Prostate gland (tissue), 2 donors: ENCODE data around the gene SLC1A1.

ENCODE experiments used
- POLR2A ChIP-seq: fragments of 450-650 bp; IDR thresholded peaks from one replicate; pipeline ENCODE4 v1.6.1; 2016; ENCODE audit warnings: antibody characterized with exemption, mild to moderate bottlenecking
- POLR2AphosphoS5 ChIP-seq: sonication (generic); formaldehyde crosslinking; IDR thresholded peaks from one replicate; pipeline ENCODE4 v1.6.1; 2017; ENCODE audit warnings: antibody characterized with exemption
- TF ChIP-seq, protein P1 (sequence below), 4 experiments: fragments of 200-600 bp in 2 of 4; fragments of 450-650 bp in 2 of 4; sonication (generic) in 2 of 4; IDR thresholded peaks; 1 replicate in 3 of 4; 2 replicates in 1 of 4; pipeline ENCODE4 v1.5.1; 2016 to 2019; ENCODE audit warnings: antibody characterized with exemption in 4 of 4, mild to moderate bottlenecking in 2 of 4, moderate library complexity in 2 of 4

DNA sequence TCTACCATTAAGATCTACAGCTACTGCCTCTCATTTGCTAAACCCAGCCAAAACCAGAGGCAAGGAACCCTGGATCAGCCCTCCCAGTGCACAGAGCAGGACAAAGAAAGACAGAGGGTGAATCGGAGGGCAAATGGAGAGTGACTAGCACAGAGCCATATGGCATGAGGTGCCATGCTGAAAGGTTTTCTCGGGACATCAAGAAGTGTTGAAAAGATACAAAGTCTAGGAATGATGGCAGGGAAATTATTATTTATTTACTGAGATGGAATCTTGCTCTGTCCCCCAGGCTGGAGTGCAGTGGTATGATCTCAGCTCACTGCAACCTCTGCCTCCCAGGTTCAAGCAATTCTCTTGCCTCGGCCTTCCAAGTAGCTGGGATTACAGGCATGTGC is 19.3 kb downstream of the SLC1A1 start:
- TF ChIP-seq, protein P1, sequence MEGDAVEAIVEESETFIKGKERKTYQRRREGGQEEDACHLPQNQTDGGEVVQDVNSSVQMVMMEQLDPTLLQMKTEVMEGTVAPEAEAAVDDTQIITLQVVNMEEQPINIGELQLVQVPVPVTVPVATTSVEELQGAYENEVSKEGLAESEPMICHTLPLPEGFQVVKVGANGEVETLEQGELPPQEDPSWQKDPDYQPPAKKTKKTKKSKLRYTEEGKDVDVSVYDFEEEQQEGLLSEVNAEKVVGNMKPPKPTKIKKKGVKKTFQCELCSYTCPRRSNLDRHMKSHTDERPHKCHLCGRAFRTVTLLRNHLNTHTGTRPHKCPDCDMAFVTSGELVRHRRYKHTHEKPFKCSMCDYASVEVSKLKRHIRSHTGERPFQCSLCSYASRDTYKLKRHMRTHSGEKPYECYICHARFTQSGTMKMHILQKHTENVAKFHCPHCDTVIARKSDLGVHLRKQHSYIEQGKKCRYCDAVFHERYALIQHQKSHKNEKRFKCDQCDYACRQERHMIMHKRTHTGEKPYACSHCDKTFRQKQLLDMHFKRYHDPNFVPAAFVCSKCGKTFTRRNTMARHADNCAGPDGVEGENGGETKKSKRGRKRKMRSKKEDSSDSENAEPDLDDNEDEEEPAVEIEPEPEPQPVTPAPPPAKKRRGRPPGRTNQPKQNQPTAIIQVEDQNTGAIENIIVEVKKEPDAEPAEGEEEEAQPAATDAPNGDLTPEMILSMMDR (IDR thresholded peaks at IDR 0.05): no peak
- TF ChIP-seq POLR2AphosphoS5: no peak
- TF ChIP-seq POLR2A: no peak
